ENCODE data around the gene SMIM11.

DNA sequence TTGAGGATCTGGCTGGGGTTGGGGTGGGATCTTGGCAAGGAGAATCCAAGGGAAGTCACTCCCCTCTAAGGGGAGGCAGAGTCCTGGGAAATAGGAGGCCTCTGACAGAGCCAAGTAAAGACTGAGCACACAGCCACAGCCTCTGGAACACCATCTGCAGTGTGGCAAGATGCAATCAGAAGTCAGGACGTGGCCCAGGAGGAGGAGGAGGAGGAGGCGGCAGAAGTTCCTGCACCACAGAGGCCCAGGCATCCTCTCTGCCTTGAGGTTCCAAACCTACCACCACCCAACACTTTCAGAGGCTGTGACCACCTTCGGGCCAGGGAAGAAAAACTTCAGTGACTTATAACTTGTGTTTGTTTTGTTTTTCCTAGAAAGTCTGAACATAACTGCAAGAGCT, 35.2 kb upstream of the SMIM11 start:
- TF ChIP-seq, protein P1, sequence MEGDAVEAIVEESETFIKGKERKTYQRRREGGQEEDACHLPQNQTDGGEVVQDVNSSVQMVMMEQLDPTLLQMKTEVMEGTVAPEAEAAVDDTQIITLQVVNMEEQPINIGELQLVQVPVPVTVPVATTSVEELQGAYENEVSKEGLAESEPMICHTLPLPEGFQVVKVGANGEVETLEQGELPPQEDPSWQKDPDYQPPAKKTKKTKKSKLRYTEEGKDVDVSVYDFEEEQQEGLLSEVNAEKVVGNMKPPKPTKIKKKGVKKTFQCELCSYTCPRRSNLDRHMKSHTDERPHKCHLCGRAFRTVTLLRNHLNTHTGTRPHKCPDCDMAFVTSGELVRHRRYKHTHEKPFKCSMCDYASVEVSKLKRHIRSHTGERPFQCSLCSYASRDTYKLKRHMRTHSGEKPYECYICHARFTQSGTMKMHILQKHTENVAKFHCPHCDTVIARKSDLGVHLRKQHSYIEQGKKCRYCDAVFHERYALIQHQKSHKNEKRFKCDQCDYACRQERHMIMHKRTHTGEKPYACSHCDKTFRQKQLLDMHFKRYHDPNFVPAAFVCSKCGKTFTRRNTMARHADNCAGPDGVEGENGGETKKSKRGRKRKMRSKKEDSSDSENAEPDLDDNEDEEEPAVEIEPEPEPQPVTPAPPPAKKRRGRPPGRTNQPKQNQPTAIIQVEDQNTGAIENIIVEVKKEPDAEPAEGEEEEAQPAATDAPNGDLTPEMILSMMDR (IDR thresholded peaks at IDR 0.05; ENCODE audit: low read length) = no peak
- no peak for TF ChIP-seq EZH2 (optimal IDR thresholded peaks at IDR 0.05; ENCODE audit: low read depth, low read length)
